HG03571 (cell line): ENCODE measurements around the gene SLC4A3.

Experiments used
- ATAC-seq: cut with Tn5 transposase; IDR thresholded peaks from one replicate; pipeline ENCODE4 v1.9.1; 2021; ENCODE audit not compliant: unreplicated experiment

SLC4A3 gene

GRCh38 chr2:219613461-219614070 is 13.9 kb upstream of the SLC4A3 start:
- no peak for ATAC-seq

DNA sequence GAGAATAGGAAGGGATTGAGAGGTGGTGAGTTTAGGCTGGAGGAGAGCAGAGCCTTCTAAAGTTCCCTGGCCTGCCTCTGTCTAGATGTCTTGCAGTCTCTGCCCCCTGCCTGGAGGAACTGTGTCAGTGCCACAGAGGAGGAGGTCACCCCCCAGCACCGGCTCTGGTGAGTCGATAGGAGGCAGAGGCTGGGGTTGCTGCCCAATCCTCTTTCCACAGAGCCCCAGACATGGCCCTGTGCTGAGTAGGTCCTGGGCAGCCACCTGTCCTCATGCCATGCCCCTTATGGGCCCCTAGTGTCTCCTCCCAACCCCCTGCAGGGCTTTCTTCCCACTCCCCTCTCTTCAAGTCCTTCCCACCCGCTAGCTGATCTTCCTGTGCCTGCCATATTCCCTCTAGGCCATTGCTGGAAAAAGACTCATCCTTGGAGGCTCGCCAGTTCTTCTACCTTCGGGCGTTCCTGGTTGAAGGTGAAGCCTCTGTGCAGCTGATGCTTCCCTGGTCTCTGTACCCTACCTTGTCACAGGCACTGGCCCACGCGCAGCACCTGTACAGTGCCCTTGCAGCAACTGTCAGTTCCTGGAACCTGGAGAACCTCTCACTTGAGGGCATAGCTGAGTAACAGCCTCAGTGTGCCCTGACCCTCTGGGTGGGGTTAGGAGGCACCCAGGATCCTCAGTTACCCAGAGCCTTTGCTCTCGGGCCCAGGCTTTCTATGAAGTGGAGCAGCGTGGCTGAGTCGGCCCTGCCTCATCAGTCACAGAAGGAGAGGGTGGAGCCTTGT is 13.2 kb upstream of the SLC4A3 start:
- no peak for ATAC-seq

DNA sequence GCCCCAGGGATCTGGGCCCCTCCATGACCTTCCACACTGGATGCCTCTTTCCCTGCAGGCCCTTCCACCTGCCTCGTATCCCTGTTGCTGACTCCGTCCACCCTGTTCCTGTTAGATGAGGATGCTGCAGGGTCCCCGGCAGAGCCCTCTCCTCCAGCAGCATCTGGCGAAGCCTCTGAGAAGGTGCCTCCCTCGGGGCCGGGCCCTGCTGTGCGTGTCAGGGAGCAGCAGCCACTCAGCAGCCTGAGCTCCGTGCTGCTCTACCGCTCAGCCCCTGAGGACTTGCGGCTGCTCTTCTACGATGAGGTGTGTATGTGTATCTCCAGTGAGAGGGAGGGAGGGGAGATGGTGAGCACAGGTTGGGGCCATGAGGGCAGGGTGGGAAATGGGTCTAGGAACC is 12.4 kb upstream of the SLC4A3 start:
- ATAC-seq, result no peak

DNA sequence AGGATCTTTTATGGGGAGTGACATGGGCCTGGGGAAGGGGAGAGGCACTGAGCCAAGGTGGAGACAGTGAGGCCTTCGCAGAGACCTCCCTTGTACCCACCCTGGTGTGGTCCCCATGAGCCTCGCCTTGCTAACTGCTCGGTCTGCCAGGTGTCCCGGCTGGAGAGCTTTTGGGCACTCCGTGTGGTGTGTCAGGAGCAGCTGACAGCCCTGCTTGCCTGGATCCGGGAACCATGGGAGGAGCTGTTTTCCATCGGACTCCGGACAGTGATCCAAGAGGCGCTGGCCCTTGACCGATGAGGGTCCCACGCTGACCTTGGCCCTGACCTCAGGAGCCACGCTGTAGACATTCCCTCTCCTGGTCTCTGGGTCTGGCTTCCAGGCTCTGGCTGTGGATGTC is 11.5 kb upstream of the SLC4A3 start:
- ATAC-seq, result no peak

GRCh38 chr2:219616550-219616949 is 10.9 kb upstream of the SLC4A3 start:
- ATAC-seq, result no peak

DNA sequence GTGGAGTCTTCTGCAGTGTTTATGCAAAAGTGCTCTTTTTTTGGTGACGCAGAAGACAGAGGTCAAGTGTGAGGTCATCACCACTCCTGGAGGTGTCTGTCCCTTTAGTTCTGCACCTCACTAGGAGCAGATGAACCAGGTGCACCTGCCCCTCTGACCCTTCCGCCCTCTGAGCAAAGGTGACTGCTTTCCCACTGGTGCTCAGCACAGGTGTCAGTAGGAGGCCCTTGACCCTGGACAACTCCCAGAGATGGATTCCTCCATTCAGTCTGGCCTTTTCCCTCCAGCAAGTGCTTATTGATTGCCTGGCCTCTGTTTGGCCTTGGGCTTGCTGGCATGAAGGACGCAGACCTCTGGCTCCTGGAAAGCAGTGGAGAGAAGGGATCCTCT is 8.7 kb upstream of the SLC4A3 start:
- ATAC-seq, result no peak

DNA sequence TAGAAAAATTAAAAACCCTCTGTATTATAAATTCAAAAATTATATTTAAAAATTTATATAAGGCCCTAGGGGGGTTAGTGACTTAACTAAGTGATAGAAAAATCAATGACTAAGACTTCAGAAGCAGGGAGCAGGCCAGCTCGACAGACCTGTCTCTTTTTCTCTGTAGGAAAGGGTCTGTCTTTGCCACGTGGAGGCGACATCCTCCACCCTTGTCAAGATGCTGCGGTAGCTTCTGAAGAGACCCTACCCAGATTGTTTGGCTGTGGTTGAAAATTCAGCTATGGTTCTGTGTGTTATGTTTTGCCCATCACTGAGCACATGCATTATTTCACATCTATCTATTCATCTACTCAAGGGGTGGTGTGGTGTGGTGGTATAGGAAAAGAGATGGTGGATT is 8.2 kb upstream of the SLC4A3 start:
- ATAC-seq, result no peak

DNA sequence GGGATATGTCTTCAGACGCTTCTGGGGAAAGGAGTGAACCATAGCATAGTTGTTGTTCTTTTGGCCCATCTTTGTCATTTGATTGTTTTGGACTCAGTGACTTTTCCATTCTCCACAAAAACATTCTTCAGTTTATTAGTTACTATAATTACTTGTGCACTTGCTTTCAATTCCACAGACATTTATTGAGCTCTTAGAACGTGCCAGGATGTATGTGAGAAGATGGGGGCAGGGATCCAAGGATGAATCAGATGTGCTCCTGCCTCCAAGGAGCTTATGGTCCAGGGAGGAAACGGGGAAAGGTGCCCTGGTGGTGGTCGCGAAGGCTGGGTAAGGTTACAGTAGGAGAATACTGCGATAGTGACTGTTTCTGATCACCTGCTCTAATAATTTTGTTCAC is 6.9 kb upstream of the SLC4A3 start:
- no peak for ATAC-seq

DNA sequence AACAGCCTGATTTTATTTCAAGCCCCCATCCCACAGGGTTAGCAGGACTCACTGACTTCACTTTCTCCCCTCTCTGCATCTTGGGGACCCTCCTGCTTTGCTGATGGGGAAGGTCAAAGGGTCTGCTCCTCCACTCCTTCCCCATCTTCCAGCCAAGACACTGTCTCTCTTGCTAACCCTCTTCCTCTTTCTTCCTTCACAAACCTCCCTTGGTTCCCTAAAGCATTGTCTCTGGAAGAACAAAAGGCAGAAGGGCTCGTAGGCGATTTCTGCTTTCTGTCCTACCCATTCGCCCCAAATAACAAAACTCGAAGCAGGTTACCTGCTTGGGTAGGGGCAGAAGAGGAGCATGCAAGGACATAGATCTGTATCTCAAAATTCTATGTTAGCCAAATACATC is 5.5 kb upstream of the SLC4A3 start:
- ATAC-seq, result no peak

DNA sequence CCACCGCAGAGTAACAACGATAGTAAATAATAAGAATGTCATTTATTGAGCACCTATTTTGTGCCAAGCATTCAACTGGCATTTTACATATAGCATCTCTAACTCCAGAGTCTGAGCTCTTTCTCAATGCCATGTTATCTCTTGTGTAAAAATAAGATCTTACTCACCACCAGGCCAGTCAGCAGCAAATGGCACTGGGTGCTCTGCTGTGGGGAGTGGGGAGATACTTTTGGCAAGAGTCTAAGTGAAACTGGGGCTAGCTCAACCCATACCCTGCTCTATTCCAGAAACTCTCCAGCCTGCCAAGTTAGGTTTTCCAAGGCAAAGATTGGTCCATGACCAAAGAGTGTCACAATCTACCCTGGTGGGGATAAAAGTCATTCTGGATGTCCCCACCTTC is 5.0 kb upstream of the SLC4A3 start:
- no peak for ATAC-seq

DNA sequence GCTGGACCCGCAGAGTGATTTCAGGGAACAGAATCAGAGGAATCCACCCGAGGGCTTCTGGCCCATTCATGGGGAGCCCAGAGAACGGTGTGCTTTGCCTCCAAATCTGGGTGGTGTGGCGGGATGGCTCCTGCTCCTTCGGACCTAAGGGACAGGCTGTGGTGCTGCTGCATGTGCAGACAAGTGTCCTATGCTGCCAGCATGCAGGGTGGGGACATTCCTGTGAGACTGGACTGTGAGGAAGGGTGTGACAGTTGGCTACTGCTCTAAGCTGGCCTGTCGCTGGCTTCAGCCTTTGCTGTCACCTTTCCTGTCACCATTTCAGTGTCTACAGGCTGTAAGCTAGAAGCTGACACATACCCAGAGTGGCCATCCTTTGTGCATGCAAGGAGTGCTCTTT is 2.9 kb upstream of the SLC4A3 start:
- ATAC-seq, result no peak

- ATAC-seq, result no peak
These were observed 2.3 kb upstream of the SLC4A3 start for GRCh38 chr2:219625179-219625578.

DNA sequence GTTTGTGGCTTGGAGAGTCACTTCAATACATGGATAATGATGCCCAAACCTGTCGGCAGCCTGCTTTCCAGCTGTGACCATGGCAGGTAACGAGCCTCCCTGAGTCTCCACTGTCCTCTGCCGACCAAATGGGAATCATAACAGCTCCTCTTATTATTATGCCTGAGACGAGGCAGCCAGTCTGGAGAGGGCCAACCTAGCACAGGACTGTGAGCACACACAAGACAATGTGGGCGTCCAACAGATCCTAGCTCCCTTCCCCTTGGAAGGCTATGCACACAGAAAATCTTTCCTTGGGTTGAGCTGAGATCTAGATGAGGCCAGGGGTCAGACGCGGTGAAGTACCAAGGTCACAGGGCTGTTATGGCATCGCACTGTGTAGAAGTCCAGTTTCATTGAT is 890 bp upstream of the SLC4A3 start:
- no peak for ATAC-seq

GRCh38 chr2:219628235-219628985 is 980 bp downstream of the SLC4A3 start:
- no peak for ATAC-seq

DNA sequence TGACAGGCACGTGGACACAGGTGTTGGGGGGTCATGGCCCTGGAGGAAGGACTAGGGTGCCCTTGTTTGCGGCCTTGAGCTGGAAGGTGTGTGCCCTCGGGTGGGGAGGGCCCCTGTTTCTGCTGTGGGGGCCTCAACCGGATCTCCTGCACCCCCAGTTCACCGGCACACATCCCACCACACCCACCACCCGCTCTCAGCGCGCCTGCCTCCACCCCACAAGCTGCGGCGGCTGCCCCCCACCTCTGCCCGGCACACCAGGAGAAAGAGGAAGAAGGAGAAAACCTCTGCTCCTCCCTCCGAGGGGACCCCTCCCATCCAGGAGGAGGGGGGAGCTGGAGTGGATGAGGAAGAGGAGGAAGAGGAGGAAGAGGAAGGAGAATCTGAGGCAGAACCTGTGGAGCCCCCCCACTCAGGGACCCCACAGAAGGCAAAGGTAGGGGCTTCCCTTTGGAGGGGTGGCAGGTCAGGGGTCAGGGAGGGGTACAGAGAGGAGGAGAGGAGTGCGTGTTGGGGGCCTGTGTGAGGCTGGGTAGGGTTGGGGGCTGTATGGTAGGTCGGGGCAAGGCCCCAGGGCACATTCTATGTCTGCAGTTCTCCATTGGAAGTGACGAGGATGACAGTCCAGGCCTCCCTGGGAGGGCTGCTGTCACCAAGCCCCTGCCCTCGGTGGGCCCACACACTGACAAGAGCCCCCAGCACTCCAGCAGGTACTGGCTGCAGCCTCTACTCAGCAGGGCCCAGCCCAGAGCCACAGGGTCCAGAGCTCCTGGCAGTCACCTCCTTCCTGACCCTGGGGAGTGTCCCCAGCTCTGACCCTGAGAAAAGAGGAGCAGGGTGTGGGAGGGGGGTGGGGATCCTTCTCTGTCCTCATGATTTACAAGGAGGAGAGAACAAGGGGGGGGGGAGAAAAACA is 1.8 kb downstream of the SLC4A3 start:
- ATAC-seq, result no peak

- ATAC-seq, result no peak
These were observed 2.7 kb downstream of the SLC4A3 start for GRCh38 chr2:219629976-219630695.

DNA sequence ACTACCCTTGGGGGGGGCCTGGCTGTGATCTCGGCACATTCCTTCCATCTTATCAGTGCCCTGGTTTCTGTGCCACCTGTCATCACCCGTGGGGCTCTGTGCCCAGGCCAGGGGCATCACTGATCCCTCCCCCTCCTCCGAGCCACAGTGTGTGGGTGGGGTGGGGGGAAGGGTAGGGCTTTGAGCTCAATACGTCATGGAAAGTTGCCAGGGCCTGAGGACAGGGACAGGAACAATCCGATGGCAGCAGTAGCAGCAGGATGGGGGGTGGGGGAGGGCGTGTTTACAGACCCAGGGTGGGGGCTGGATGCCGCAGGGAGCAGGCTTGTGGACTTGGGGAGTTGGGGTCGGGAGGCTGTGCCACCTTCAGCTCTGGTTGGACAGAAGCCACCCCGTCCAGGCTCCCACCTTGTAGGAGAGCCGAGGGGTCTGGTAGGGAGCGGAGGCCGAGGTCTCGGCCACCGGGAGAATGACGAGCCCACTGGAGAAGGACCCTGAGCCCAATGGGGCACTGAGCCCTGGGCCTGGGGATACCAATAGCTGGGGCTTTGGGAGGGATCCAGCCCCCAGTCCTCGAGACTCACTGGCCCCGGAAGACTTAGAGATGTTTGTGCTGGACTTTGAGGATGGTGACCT is 3.5 kb downstream of the SLC4A3 start:
- no peak for ATAC-seq

- ATAC-seq, result no peak
These were observed 4.0 kb downstream of the SLC4A3 start for GRCh38 chr2:219631406-219631891.

DNA sequence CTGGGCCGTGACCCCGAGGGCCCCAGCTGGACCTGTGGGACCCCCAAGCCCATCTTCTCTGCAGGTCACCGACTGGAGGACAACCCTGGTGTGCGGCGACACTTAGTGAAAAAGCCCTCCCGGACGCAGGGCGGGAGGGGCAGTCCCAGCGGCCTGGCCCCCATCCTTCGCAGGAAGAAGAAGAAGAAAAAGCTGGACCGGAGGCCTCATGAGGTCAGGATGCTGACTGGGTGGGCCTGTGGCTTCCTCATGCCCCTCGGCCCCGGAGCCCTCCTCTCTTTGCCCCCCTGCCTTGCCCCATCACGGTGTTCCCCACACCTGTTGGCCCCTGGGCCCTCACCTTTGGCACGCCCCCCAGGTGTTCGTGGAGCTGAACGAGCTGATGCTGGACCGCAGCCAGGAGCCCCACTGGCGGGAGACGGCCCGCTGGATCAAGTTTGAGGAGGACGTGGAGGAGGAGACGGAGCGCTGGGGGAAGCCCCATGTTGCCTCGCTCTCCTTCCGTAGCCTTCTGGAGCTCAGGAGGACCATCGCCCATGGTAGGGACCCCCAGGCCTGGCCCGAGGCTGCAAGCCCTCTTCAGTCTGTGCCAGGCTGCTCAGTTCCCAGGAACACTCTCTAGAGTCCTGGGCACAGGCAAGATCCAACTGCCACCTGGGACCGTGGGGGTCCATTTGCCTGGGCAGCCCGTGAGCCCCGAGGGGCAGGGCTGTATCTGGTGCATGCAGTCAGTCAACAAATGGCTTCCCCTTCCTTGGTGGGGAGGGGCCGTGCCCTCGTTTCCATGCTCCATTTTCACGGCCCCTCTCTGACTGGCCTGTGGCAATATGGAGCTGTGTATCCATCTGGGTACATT is 4.7 kb downstream of the SLC4A3 start:
- no peak for ATAC-seq
